Measurements from ENCODE around the gene ZFYVE28.

The ZFYVE28 gene

DNA sequence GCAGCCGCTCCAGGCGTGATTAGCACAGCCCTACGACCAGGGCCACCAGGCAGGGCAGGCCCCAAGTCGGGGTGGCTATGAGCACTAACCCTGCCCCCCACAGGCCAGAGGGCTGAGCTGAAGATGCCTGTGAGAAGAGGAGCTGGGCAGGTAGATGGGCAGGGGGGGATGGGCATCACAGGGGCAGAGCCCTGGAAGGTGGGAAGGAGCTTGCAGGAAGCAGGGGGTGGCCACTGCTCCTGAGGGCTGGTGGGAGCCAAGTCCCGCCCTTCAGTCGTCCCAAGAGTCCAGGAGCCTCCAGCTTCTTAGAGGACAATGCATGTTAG is 149.3 kb downstream of the ZFYVE28 start:
- no peak for FAIRE-seq
- no peak for DNase-seq (ENCODE audit: extremely low spot score, insufficient read length, low read depth)

DNA sequence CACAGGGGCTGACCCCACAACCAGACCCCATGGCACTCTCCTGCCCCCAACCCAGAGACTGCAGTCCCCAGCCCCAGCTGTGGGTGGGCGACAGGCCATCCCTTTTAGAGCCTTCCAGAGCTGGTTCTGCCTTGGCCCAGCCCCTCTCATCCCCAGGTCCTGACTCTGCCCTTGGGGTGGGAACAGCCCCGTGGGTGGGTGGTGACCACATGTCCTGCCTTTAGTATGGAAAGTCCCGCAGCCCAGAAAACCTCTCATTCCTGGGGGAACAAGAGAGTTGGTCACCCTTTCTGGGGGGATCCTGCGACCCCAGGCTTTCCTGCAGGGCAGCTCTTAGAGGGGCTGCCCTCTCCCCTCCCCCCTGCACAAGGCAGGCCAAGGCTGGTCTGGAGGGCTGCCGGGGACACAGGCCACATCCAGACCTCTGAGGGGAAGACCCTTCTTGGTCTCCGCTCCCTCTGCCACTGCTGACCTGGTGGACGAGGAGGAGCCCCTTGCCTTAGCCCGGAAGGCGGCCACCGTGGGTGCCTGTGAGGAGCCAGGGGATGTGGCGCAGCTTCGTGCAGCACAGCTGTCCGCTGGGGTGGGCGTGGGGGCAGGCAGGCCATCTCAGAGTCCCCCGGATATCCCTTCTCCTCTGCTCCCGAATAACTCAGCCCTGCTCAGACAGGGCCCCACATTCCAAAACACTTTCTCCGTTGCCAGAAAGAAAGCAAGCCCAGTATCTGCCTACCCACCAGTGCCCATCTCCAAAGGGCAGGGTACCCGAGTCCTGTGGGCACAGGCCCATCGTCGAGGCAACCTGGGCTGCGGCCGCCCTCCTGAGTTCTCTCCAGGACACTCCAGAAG is 149.9 kb downstream of the ZFYVE28 start:
- no peak for FAIRE-seq
- DNase-seq (ENCODE audit: extremely low spot score, insufficient read length, low read depth) = no peak

GRCh38 chr4:2267841-2268240 is 150.6 kb downstream of the ZFYVE28 start:
- no peak for FAIRE-seq
- DNase-seq (ENCODE audit: extremely low spot score, insufficient read length, low read depth) = no peak

- DNase-seq (ENCODE audit: extremely low spot score, insufficient read length, low read depth) = no peak
- FAIRE-seq = no peak
Observed at GRCh38 chr4:2267320-2267811, 151.1 kb downstream of the ZFYVE28 start.

GRCh38 chr4:2266821-2267220 is 151.6 kb downstream of the ZFYVE28 start:
- FAIRE-seq (no peak), DNase-seq (ENCODE audit: extremely low spot score, insufficient read length, low read depth) (no peak)

- FAIRE-seq = no peak
Observed at GRCh38 chr4:2266181-2266580, 152.3 kb downstream of the ZFYVE28 start.

DNA sequence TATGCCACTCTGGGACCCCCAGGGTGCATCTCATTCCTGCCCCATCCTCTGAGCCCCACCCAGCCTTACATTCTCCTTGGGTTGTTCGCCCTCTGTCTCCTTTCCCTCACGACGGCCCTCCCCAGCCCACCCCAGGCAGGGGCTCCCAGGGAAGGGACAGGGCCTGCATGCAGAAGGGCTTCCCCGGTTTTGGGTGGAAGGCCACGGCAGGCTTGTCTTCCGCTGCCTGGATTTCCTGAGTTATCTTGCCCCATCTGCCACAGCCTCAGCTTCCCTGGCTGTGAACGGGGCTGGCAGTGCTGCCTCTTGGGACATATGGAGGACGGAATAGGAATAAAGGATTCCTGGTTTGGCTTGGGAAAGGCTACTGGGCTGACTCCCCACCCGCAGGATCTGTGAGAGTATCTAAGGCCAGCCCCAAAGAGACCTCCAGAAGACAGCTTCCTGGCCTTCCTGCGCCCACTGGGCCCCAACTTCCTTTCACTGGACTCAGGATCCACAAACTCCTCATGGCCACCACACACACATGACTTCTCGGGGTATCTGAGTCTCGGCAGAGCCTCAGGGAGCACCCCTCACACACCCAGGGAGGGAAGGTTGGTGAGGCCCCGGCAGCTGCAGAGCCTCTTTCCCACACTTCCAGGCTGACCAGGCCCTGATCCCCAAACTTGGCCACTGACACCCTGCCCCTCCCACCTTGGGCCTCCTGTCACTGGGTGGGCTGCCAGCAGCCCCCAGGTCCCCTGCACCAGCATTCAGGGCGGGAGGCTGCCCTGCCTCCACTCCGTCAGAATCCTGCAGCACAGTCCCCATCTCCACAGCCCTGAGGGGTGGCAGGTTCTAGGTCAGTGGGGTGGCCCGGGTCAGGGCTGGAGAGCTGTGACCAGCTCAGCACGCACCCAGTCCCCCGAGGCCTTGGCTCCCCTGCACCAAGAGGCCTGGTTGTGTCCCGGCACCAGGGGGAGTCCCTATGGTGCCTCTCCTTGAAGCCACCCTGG is 153.0 kb downstream of the ZFYVE28 start:
- DNase-seq (ENCODE audit: extremely low spot score, insufficient read length, low read depth) (no peak), FAIRE-seq (no peak)

More at GRCh38 chr4:2266181-2266580, 152.3 kb downstream of the ZFYVE28 start:
- DNase-seq (ENCODE audit: extremely low spot score, insufficient read length, low read depth) = no peak

- DNase-seq (ENCODE audit: extremely low spot score, insufficient read length, low read depth) (no peak), FAIRE-seq (no peak)
Observed at GRCh38 chr4:2264481-2265041, 153.9 kb downstream of the ZFYVE28 start.

- DNase-seq (ENCODE audit: extremely low spot score, insufficient read length, low read depth) = no peak
- no peak for FAIRE-seq
Observed at GRCh38 chr4:2263926-2264321, 154.5 kb downstream of the ZFYVE28 start.

DNA sequence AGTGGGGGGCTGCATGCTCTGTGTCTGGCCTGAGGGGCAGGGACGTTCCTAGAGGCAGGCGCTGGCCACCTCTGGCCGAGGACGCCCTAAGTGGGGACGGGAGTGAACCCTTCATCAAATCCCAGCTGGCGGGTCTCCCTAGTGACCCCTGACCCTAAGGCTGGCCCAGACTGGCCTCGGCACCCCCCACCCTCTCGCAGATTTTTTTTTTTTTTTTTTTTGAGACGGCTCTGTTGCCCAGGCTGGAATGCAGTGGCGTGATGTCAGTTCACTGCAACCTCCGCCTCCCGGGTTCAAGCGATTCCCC is 155.5 kb downstream of the ZFYVE28 start:
- FAIRE-seq (no peak), DNase-seq (ENCODE audit: extremely low spot score, insufficient read length, low read depth) (no peak)

- peak; percentile 93 for DNase-seq (ENCODE audit: extremely low spot score, insufficient read length, low read depth)
- FAIRE-seq = peak; percentile 99
Observed at GRCh38 chr4:2262145-2262943, 156.1 kb downstream of the ZFYVE28 start.

DNA sequence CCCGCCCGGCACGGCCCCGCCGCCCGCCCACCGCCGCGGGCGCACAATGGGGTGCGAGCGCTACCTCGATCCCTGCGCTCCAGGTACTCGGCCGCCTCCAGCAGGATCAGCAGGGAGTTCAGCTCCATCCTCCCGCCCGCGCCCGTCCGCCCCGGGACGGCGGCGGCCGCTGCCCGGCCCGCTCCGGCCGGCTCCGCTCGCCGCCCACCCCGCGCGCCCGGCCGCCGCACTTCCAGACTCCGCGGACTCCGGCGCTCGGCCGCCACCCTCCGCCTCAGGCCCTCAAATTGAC is 156.6 kb downstream of the ZFYVE28 start, which contains the start of gene MXD4:
Gene MXD4 (minus strand): TSS at position 257 of the 292 bp plus-strand sequence. CDS start 129 bp downstream, at position 128.
- FAIRE-seq (no peak), DNase-seq (ENCODE audit: extremely low spot score, insufficient read length, low read depth) (no peak)

GRCh38 chr4:2261110-2261852 is 157.2 kb downstream of the ZFYVE28 start:
- no peak for DNase-seq (ENCODE audit: extremely low spot score, insufficient read length, low read depth)
- FAIRE-seq = no peak

- no peak for FAIRE-seq
- DNase-seq (ENCODE audit: extremely low spot score, insufficient read length, low read depth) = no peak
Observed at GRCh38 chr4:2260344-2261109, 157.9 kb downstream of the ZFYVE28 start.

- FAIRE-seq (no peak), DNase-seq (ENCODE audit: extremely low spot score, insufficient read length, low read depth) (no peak)
Observed at GRCh38 chr4:2259541-2260343, 158.7 kb downstream of the ZFYVE28 start.

DNA sequence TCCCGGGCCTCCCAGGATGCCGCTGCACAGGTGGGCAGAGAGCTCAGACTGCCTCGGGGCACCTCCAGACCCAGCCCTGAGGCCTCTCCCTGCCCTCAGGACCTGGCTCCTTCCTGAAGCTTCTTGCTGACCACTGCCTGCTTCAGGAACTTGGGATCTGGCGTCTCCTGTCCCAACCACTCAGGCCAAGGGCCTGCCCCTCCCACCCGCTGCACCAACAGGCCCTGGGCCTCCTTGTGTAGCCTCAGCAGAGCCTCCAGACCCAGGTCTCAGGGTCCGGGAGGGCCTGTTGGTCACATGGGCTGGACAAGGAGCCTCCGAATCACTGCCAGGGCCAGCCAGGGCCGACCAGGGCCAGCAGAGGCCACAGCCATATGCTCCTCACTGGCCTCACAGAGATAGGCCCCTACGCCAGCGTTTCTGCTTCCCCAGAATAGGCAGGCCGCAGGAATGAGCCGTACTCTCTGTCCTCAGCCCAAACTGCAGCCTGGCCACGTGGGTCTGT is 159.4 kb downstream of the ZFYVE28 start:
- FAIRE-seq = no peak
- DNase-seq (ENCODE audit: extremely low spot score, insufficient read length, low read depth) = no peak
